OCI-M2 (cell line): ENCODE results near the gene TPI1.
A peak's percentile ranks its signal among the peaks of the same experiment; 100 is the strongest.
"Not testable (repeated sequence)": the region's sequence is repeated elsewhere in the genome, so short reads cannot be mapped to it uniquely, and the experiment has no call there.

Experiments
- DNase-seq: peaks from one replicate; lab custom pipeline; 2025; ENCODE audit not compliant: unreplicated experiment; lab: John Stamatoyannopoulos, UW

Gene TPI1

GRCh38 chr12:6890789-6891645 is 23.7 kb downstream of the TPI1 start:
- peak; percentile 51 for DNase-seq

- DNase-seq: no peak
These were observed 24.3 kb downstream of the TPI1 start for GRCh38 chr12:6891646-6892001.

GRCh38 chr12:6892683-6893082 is 25.4 kb downstream of the TPI1 start:
- not testable (repeated sequence) for DNase-seq

GRCh38 chr12:6894321-6894720 is 27.0 kb downstream of the TPI1 start:
- DNase-seq: no peak

GRCh38 chr12:6896846-6897435 is 29.6 kb downstream of the TPI1 start:
- DNase-seq: no peak

- DNase-seq: no peak
These were observed 32.1 kb downstream of the TPI1 start for GRCh38 chr12:6899427-6899826.

- DNase-seq: no peak
These were observed 32.6 kb downstream of the TPI1 start for GRCh38 chr12:6899837-6900519.

GRCh38 chr12:6902448-6902847 is 35.1 kb downstream of the TPI1 start:
- DNase-seq: no peak

- DNase-seq: no peak
These were observed 36.4 kb downstream of the TPI1 start for GRCh38 chr12:6903722-6904121.

GRCh38 chr12:6904280-6905276 is 37.2 kb downstream of the TPI1 start, which contains the start of gene LRRC23:
LRRC23 (plus strand) TSS chr12:6904822; CDS start chr12:6905634, 812 bp downstream.
- peak; percentile 90 for DNase-seq

GRCh38 chr12:6905414-6906040 is 38.2 kb downstream of the TPI1 start:
- DNase-seq: no peak

- not testable (repeated sequence) for DNase-seq
These were observed 40.8 kb downstream of the TPI1 start for GRCh38 chr12:6908141-6908540.

- no peak for DNase-seq
These were observed 42.3 kb downstream of the TPI1 start for GRCh38 chr12:6909421-6910145.

GRCh38 chr12:6912164-6912935 is 45.0 kb downstream of the TPI1 start:
- DNase-seq: no peak

GRCh38 chr12:6914246-6914946 is 47.1 kb downstream of the TPI1 start, which contains the start of gene ENO2:
ENO2 (plus strand) TSS chr12:6914580; CDS start chr12:6915833, 1,253 bp downstream.
- no peak for DNase-seq

GRCh38 chr12:6914947-6915788 is 47.8 kb downstream of the TPI1 start:
- no peak for DNase-seq

- no peak for DNase-seq
These were observed 48.5 kb downstream of the TPI1 start for GRCh38 chr12:6915789-6916285.
